HepG2 (cell line): Measurements from ENCODE around the gene CAMTA1. TPM values are rescaled to one million over a fixed set of nuclear protein-coding genes. Genes with fewer than 3 reads are reported as not detected.
A peak's percentile ranks its signal among the peaks of the same experiment; 100 is the strongest.

Experiments used
- ATF1 ChIP-seq: IDR thresholded peaks from 2 replicates; pipeline ENCODE4 v1.6.1; 2016; ENCODE audit warnings: mild to moderate bottlenecking, control low read depth
- ATF7 ChIP-seq, 2 experiments: fragments of 450-650 bp in 1 of 2; sonication (generic) in 1 of 2; formaldehyde crosslinking in 1 of 2; IDR thresholded peaks; 2 replicates each; pipeline versions ENCODE4 v1.4.0 to v1.6.1; 2016 to 2020; ENCODE audit warnings: antibody characterized with exemption in 1 of 2, mild to moderate bottlenecking in 1 of 2, missing genetic modification reagents in 1 of 2
- CREB1 ChIP-seq, 2 experiments: fragments of 450-650 bp in 1 of 2; IDR thresholded peaks; 2 replicates each; pipeline ENCODE4 v1.6.1; 2016 to 2017; ENCODE audit warnings: control low read depth in 1 of 2, mild to moderate bottlenecking in 1 of 2, missing compliant biosample characterization in 1 of 2, missing genetic modification characterization in 1 of 2
- FOSL2 ChIP-seq: sonication (generic); formaldehyde crosslinking; IDR thresholded peaks from 2 replicates; pipeline ENCODE4 v1.4.0; 2020; ENCODE audit warnings: missing genetic modification reagents
- FOXA3 ChIP-seq: IDR thresholded peaks from 2 replicates; pipeline ENCODE4 v1.6.1; 2016; ENCODE audit warnings: missing genetic modification reagents, missing compliant biosample characterization
- FOXK1 ChIP-seq: sonication (generic); formaldehyde crosslinking; IDR thresholded peaks from 2 replicates; pipeline ENCODE4 v1.4.0; 2020; ENCODE audit warnings: low read depth, missing genetic modification reagents, borderline replicate concordance
- GATAD1 ChIP-seq: IDR thresholded peaks from 2 replicates; pipeline ENCODE4 v1.6.1; 2016; ENCODE audit warnings: missing genetic modification reagents, missing compliant biosample characterization
- HNRNPK ChIP-seq: fragments of 200-400 bp; formaldehyde crosslinking; IDR thresholded peaks from 2 replicates; pipeline ENCODE4 v1.6.1; 2018; ENCODE audit warnings: low read length, low read depth, moderate library complexity, mild to moderate bottlenecking; ENCODE audit not compliant: poor library complexity, severe bottlenecking
- KLF15 ChIP-seq: sonication (generic); formaldehyde crosslinking; IDR thresholded peaks from 2 replicates; pipeline ENCODE4 v1.8.1; 2023; ENCODE audit warnings: borderline replicate concordance, mild to moderate bottlenecking, inconsistent platforms, missing genetic modification reagents, mixed read lengths
- NCOR1 ChIP-seq: fragments of 200-600 bp; sonication (generic); IDR thresholded peaks from 2 replicates; pipeline ENCODE4 v1.7.0; 2017; ENCODE audit warnings: antibody characterized with exemption, low read length, borderline replicate concordance
- NFKB2 ChIP-seq: sonication (generic); formaldehyde crosslinking; IDR thresholded peaks from 2 replicates; pipeline ENCODE4 v1.4.0; 2020; ENCODE audit warnings: missing genetic modification reagents, borderline replicate concordance
- NFRKB ChIP-seq: fragments of 450-650 bp; IDR thresholded peaks from 2 replicates; pipeline ENCODE4 v1.6.1; 2017
- NFYC ChIP-seq: IDR thresholded peaks from 2 replicates; pipeline ENCODE4 v1.6.1; 2016; ENCODE audit warnings: missing genetic modification reagents, missing compliant biosample characterization
- NR2C2 ChIP-seq: sonication (generic); formaldehyde crosslinking; IDR thresholded peaks from 2 replicates; pipeline ENCODE4 v1.4.0; 2020; ENCODE audit warnings: missing genetic modification reagents, mild to moderate bottlenecking, moderate library complexity, borderline replicate concordance
- PRMT3 ChIP-seq: sonication (generic); formaldehyde crosslinking; IDR thresholded peaks from 2 replicates; pipeline ENCODE4 v1.8.1; 2022; ENCODE audit warnings: low read depth, mild to moderate bottlenecking, moderate library complexity, missing genetic modification reagents, borderline replicate concordance
- RBM39 ChIP-seq: fragments of 200-400 bp; formaldehyde crosslinking; IDR thresholded peaks from one replicate; pipeline ENCODE4 v1.6.1; 2018; ENCODE audit warnings: antibody characterized with exemption, mild to moderate bottlenecking, low read depth, low read length; ENCODE audit not compliant: poor library complexity, severe bottlenecking
- RNF219 ChIP-seq: sonication (generic); formaldehyde crosslinking; IDR thresholded peaks from 2 replicates; pipeline ENCODE4 v1.5.0; 2020; ENCODE audit warnings: mild to moderate bottlenecking, missing genetic modification reagents
- SIN3B ChIP-seq: fragments of 150-350 bp; IDR thresholded peaks from 2 replicates; pipeline ENCODE4 v1.6.1; 2014; ENCODE audit warnings: low read length
- SMARCE1 ChIP-seq: fragments of 450-650 bp; IDR thresholded peaks from 2 replicates; pipeline ENCODE4 v1.6.1; 2017; ENCODE audit warnings: borderline replicate concordance
- SMYD3 ChIP-seq: sonication (generic); formaldehyde crosslinking; IDR thresholded peaks from 2 replicates; pipeline ENCODE4 v1.8.1; 2023; ENCODE audit warnings: mild to moderate bottlenecking, missing genetic modification reagents
- TRAFD1 ChIP-seq: sonication (generic); formaldehyde crosslinking; IDR thresholded peaks from 2 replicates; pipeline ENCODE4 v1.5.1; 2020; ENCODE audit warnings: missing genetic modification reagents, mild to moderate bottlenecking, borderline replicate concordance
- ZFAT ChIP-seq: sonication (generic); formaldehyde crosslinking; conservative IDR thresholded peaks from 2 replicates; pipeline ENCODE4 v1.8.1; 2023; ENCODE audit warnings: missing genetic modification reagents, inconsistent platforms
- ZFP36L2 ChIP-seq: sonication (generic); formaldehyde crosslinking; IDR thresholded peaks from 2 replicates; pipeline ENCODE4 v1.4.0; 2020; ENCODE audit warnings: missing genetic modification reagents
- ZNF430 ChIP-seq: sonication (generic); formaldehyde crosslinking; IDR thresholded peaks from 2 replicates; pipeline ENCODE4 v1.9.0; 2021; ENCODE audit warnings: mild to moderate bottlenecking, missing genetic modification reagents
- ZNF530 ChIP-seq: sonication (generic); formaldehyde crosslinking; IDR thresholded peaks from 2 replicates; pipeline ENCODE4 v1.5.0; 2020; ENCODE audit warnings: low read depth, mild to moderate bottlenecking, missing genetic modification reagents
- ZNF761 ChIP-seq: sonication (generic); formaldehyde crosslinking; conservative IDR thresholded peaks from 2 replicates; pipeline ENCODE4 v1.4.0; 2020; ENCODE audit warnings: mild to moderate bottlenecking, missing genetic modification reagents
- ZNF776 ChIP-seq: sonication (generic); formaldehyde crosslinking; IDR thresholded peaks from 2 replicates; pipeline ENCODE4 v1.4.0; 2020; ENCODE audit warnings: mild to moderate bottlenecking, missing genetic modification reagents
- polyA plus RNA-seq, 8 experiments: library from polyadenylated mRNA; depleted of rRNA in 3 of 8; stranded (reverse) in 7 of 8; unstranded in 1 of 8; fragments of >200 nt; fragmentation: Illumina TruSeq in 4 of 8; extraction: Trizol in 4 of 8; gene quantifications; 2 replicates each; pipeline versions ENCODE4 v1.2.1 to v1.2.3, GENCODE V29; 2011 to 2016; ENCODE audit warnings: low read depth in 4 of 8, missing spikeins in 1 of 8, mixed read lengths in 1 of 8; ENCODE audit not compliant: insufficient read depth in 1 of 8
- total RNA-seq, 5 experiments: library from RNA; depleted of rRNA; stranded (reverse); fragments of >200 nt; fragmentation: Illumina TruSeq; extraction: Trizol; gene quantifications; 2 replicates each; pipeline ENCODE4 v1.2.3, GENCODE V29; 2016; ENCODE audit warnings: low read depth in 1 of 5

CAMTA1 gene
- total and polyA plus RNA-seq, 2 of the 13 experiments (the other 11 are each of a cell fraction or from before 2014, with no cell fraction given) = 25.0 to 36.4 TPM

- TF ChIP-seq FOXK1 (CRISPR knock-in tag) (peak; percentile 92), CREB1 (IDR thresholded peaks at IDR 0.05) (peak; percentile 86), CREB1 (CRISPR knock-in tag; IDR thresholded peaks at IDR 0.05) (peak; percentile 93), GATAD1 (CRISPR knock-in tag) (peak; percentile 60), SIN3B (no peak; the same call in 1 of the 2 replicates), NCOR1 (no peak; the same call in 1 of the 2 replicates), RNF219 (CRISPR knock-in tag) (no peak), ZNF530 (CRISPR knock-in tag) (no peak), KLF15 (CRISPR knock-in tag) (peak; percentile 54), FOXA3 (CRISPR knock-in tag) (no peak), SMARCE1 (no peak), SMYD3 (CRISPR knock-in tag) (0 out of 2 replicates have a peak, but pooled peaks have one; percentile 49), NFRKB (no peak), ZFAT (CRISPR knock-in tag) (no peak), RBM39 (no peak), NR2C2 (CRISPR knock-in tag) (peak; percentile 53), NFKB2 (CRISPR knock-in tag) (peak; percentile 83), ZNF430 (peak; percentile 52; the same call in 1 of the 2 replicates), ATF7 (IDR thresholded peaks at IDR 0.05) (no peak), ATF7 (CRISPR knock-in tag; IDR thresholded peaks at IDR 0.05) (no peak), TRAFD1 (no peak), PRMT3 (no peak; the same call in 1 of the 2 replicates), NFYC (CRISPR knock-in tag) (peak; percentile 94), ZNF776 (CRISPR knock-in tag) (no peak; the same call in 1 of the 2 replicates), FOSL2 (CRISPR knock-in tag) (peak; percentile 94), ATF1 (CRISPR knock-in tag) (peak; percentile 66; the same call in 1 of the 2 replicates), ZNF761 (CRISPR knock-in tag) (peak; percentile 87), ZFP36L2 (CRISPR knock-in tag) (no peak), HNRNPK (no peak)
Observed at GRCh38 chr1:6784560-6785317, 515 bp upstream of the CAMTA1 start (continued).
